Nephron progenitor cell (in vitro differentiated cells): ENCODE data around the gene CD300LF.

ENCODE experiments used
- DNase-seq: peaks from one replicate; pipeline ENCODE4 v3.0.0; 2021
- H3K27ac Mint-ChIP-seq: 2 replicates; pipeline ENCODE4 v1.8.0; 2021; ENCODE audit warnings: mild to moderate bottlenecking, moderate library complexity, mixed read lengths
- H3K27me3 Mint-ChIP-seq: 2 replicates; pipeline ENCODE4 v1.8.0; 2021; ENCODE audit warnings: mild to moderate bottlenecking, low read depth, mixed read lengths; ENCODE audit not compliant: poor library complexity
- H3K36me3 Mint-ChIP-seq: 2 replicates; pipeline ENCODE4 v1.8.0; 2021; ENCODE audit warnings: low read depth, mixed read lengths
- H3K4me1 Mint-ChIP-seq: 2 replicates; pipeline ENCODE4 v1.8.0; 2021; ENCODE audit warnings: mixed read lengths
- H3K4me3 Mint-ChIP-seq: 2 replicates; pipeline ENCODE4 v1.8.0; 2021; ENCODE audit warnings: mild to moderate bottlenecking, moderate library complexity, mixed read lengths
- H3K9me3 Mint-ChIP-seq: 2 replicates; pipeline ENCODE4 v1.8.0; 2021; ENCODE audit warnings: mild to moderate bottlenecking, moderate library complexity, mixed read lengths
- CTCF ChIP-seq: fragments of 200-600 bp; sonication (generic); IDR thresholded peaks from 2 replicates; pipeline ENCODE4 v1.5.0; 2021; ENCODE audit warnings: antibody characterized with exemption

The CD300LF gene

GRCh38 chr17:74690409-74690825 lies 22.3 kb downstream of the CD300LF start:
- Mint-ChIP-seq H3K4me1 (no peaks in the 10 kb centered on the region), H3K9me3 (no peaks in the 10 kb centered on the region), H3K4me3 (no peak overlapping the region), H3K27me3 (peaks cover 77% of the 10 kb centered on the region), H3K36me3 (no peaks in the 10 kb centered on the region), H3K27ac (peak overlapping the region; percentile 47)
- TF ChIP-seq CTCF = no peak
- no peak for DNase-seq

GRCh38 chr17:74687886-74688285 lies 24.8 kb downstream of the CD300LF start:
- H3K36me3 Mint-ChIP-seq = no peaks in the 10 kb centered on the region
- H3K27me3 Mint-ChIP-seq = peaks cover 67% of the 10 kb centered on the region
- no peaks in the 10 kb centered on the region for H3K4me1 Mint-ChIP-seq
- H3K27ac Mint-ChIP-seq = no peak overlapping the region
- no peak overlapping the region for H3K4me3 Mint-ChIP-seq
- no peak for DNase-seq
- no peaks in the 10 kb centered on the region for H3K9me3 Mint-ChIP-seq
- TF ChIP-seq CTCF = no peak

- Mint-ChIP-seq H3K4me1 (no peaks in the 10 kb centered on the region), H3K27ac (no peak overlapping the region), H3K27me3 (peaks cover 66% of the 10 kb centered on the region), H3K9me3 (no peaks in the 10 kb centered on the region), H3K36me3 (no peaks in the 10 kb centered on the region), H3K4me3 (no peak overlapping the region)
- DNase-seq = no peak
- no peak for TF ChIP-seq CTCF
Observed at GRCh38 chr17:74686761-74687160, 26.0 kb downstream of the CD300LF start.

- Mint-ChIP-seq H3K36me3 (no peaks in the 10 kb centered on the region), H3K4me3 (no peak overlapping the region), H3K9me3 (no peaks in the 10 kb centered on the region), H3K27ac (no peak overlapping the region), H3K4me1 (no peaks in the 10 kb centered on the region), H3K27me3 (peaks cover 75% of the 10 kb centered on the region)
- TF ChIP-seq CTCF = no peak
- DNase-seq = no peak
Observed at GRCh38 chr17:74682471-74683190, 30.1 kb downstream of the CD300LF start.

- DNase-seq = no peak
Observed at GRCh38 chr17:74682028-74682427, 30.7 kb downstream of the CD300LF start.

More at GRCh38 chr17:74682028-74682427, 30.7 kb downstream of the CD300LF start:
- H3K36me3 Mint-ChIP-seq = no peaks in the 10 kb centered on the region
- no peaks in the 10 kb centered on the region for H3K9me3 Mint-ChIP-seq
- no peak overlapping the region for H3K27ac Mint-ChIP-seq
- H3K4me1 Mint-ChIP-seq = no peaks in the 10 kb centered on the region
- peaks cover 76% of the 10 kb centered on the region for H3K27me3 Mint-ChIP-seq
- no peak for TF ChIP-seq CTCF
- no peak overlapping the region for H3K4me3 Mint-ChIP-seq
